GM04504 (cell line): ENCODE data around the gene DDX1.
"Not testable (repeated sequence)": the region's sequence is repeated elsewhere in the genome, so short reads cannot be mapped to it uniquely, and the experiment has no call there.

ENCODE experiments used
- DNase-seq: peaks from one replicate; pipeline ENCODE4 v3.0.0-alpha.2; 2012; ENCODE audit warnings: low read depth

Gene DDX1

GRCh38 chr2:15591692-15592463 lies at the start of gene DDX1:
Gene DDX1, plus strand, starts transcription at chr2:15591868. Its CDS starts 66 bp downstream, at chr2:15591934.
- DNase-seq = peak; percentile 63

- DNase-seq = not testable (repeated sequence)
Measured at GRCh38 chr2:15542269-15542668, 49.4 kb upstream of the DDX1 start.

- DNase-seq = no peak
Measured at GRCh38 chr2:15543053-15543452, 48.6 kb upstream of the DDX1 start.

- DNase-seq = no peak
Measured at GRCh38 chr2:15543541-15543940, 48.1 kb upstream of the DDX1 start.

- DNase-seq = no peak
Measured at GRCh38 chr2:15544227-15544626, 47.4 kb upstream of the DDX1 start.

GRCh38 chr2:15546297-15547098 lies 45.2 kb upstream of the DDX1 start:
- no peak for DNase-seq

GRCh38 chr2:15547115-15547876 lies 44.4 kb upstream of the DDX1 start:
- DNase-seq = peak; percentile 14

GRCh38 chr2:15548974-15549373 lies 42.7 kb upstream of the DDX1 start:
- no peak for DNase-seq

- DNase-seq = no peak
Measured at GRCh38 chr2:15553519-15553918, 38.1 kb upstream of the DDX1 start.

GRCh38 chr2:15553951-15554350 lies 37.7 kb upstream of the DDX1 start:
- DNase-seq = no peak

- DNase-seq = no peak
Measured at GRCh38 chr2:15554525-15555218, 37.0 kb upstream of the DDX1 start.

- no peak for DNase-seq
Measured at GRCh38 chr2:15555760-15556193, 35.9 kb upstream of the DDX1 start.

- no peak for DNase-seq
Measured at GRCh38 chr2:15556311-15556930, 35.2 kb upstream of the DDX1 start.

GRCh38 chr2:15557887-15558311 lies 33.8 kb upstream of the DDX1 start:
- DNase-seq = no peak

GRCh38 chr2:15559379-15560139 lies 32.1 kb upstream of the DDX1 start:
- no peak for DNase-seq

- DNase-seq = no peak
Measured at GRCh38 chr2:15560140-15560987, 31.3 kb upstream of the DDX1 start.

- DNase-seq = peak; percentile 64
Measured at GRCh38 chr2:15560988-15561573, 30.6 kb upstream of the DDX1 start, which contains the start of gene NBAS. Gene NBAS, minus strand, starts transcription at chr2:15561334. Its CDS starts 30 bp downstream, at chr2:15561304.

- no peak for DNase-seq
Measured at GRCh38 chr2:15561574-15562344, 29.9 kb upstream of the DDX1 start.
